Stomach (tissue), 9 donors: ENCODE results near the gene SPRR2B. TPM values are rescaled to one million over a fixed set of nuclear protein-coding genes. Genes with fewer than 3 reads are reported as not detected.
A peak's percentile ranks its signal among the peaks of the same experiment; 100 is the strongest.
"Not testable (repeated sequence)": the region's sequence is repeated elsewhere in the genome, so short reads cannot be mapped to it uniquely, and the experiment has no call there.

ENCODE experiments used
- DNase-seq, 2 donors: peaks; one replicate each; pipeline versions ENCODE4 v3.0.0 to v3.0.0-alpha.2; 2013 to 2019
- H3K27ac ChIP-seq, 5 donors: fragments of 200-600 bp in 4 of 5; sonication (generic) in 4 of 5; one replicate each; pipeline ENCODE4 v1.5.1; 2013 to 2019; ENCODE audit warnings: mild to moderate bottlenecking in 1 of 5, moderate library complexity in 1 of 5
- H3K27me3 ChIP-seq, 3 donors: fragments of 200-600 bp; sonication (generic); one replicate each; pipeline ENCODE4 v1.5.1; 2017 to 2019; ENCODE audit warnings: mixed run types in 1 of 3
- H3K36me3 ChIP-seq, 4 donors: fragments of 200-600 bp; sonication (generic); 1 replicate in 3 of 4; 2 replicates in 1 of 4; pipeline ENCODE4 v1.5.1; 2016 to 2019
- H3K4me1 ChIP-seq, 4 donors: fragments of 200-600 bp; sonication (generic); one replicate each; pipeline ENCODE4 v1.5.1; 2016 to 2019
- H3K4me3 ChIP-seq, 4 donors: fragments of 200-600 bp; sonication (generic) in 3 of 4; one replicate each; pipeline ENCODE4 v1.5.1; 2016 to 2019; ENCODE audit warnings: mild to moderate bottlenecking in 1 of 4
- H3K9me3 ChIP-seq, 4 donors: fragments of 200-600 bp; sonication (generic); one replicate each; pipeline ENCODE4 v1.5.1; 2016 to 2019
- EP300 ChIP-seq: sonication (generic); formaldehyde crosslinking; IDR thresholded peaks from one replicate; pipeline ENCODE4 v1.6.1; 2017; ENCODE audit warnings: antibody characterized with exemption
- POLR2A ChIP-seq, 4 donors: fragments of 450-650 bp; IDR thresholded peaks; one replicate each; pipeline ENCODE4 v1.6.1; 2016; ENCODE audit warnings: antibody characterized with exemption in 4 of 4, control low read depth in 2 of 4, mild to moderate bottlenecking in 1 of 4, moderate library complexity in 1 of 4
- POLR2AphosphoS5 ChIP-seq, 3 donors: sonication (generic); formaldehyde crosslinking; IDR thresholded peaks; one replicate each; pipeline ENCODE4 v1.6.1; 2016; ENCODE audit warnings: antibody characterized with exemption in 3 of 3
- WGBS, 5 donors: extraction: QIAGEN DNeasy Blood & Tissue Kit in 3 of 5; methylation state at CpG; one replicate each; pipeline versions ENCODE4 v1.1.5 to v1.1.7; 2013 to 2018; 5-methylcytosine and 5-hydroxymethylcytosine counted together
- intact Hi-C: fragments of 100-400 bp; cut with DNase I; formaldehyde crosslinking; loops from one replicate; pipeline ENCODE4 v1.15.1; 2023; ENCODE audit warnings: low total_unique reads
- polyA plus RNA-seq, 3 donors: library from polyadenylated mRNA; stranded (reverse); fragments of 200-250 nt; gene quantifications; one replicate each; pipeline ENCODE4 v1.2.3, GENCODE V29; 2013
- total RNA-seq, 5 donors: library from RNA; depleted of rRNA; stranded (reverse); fragments of >200 nt; gene quantifications; one replicate each; pipeline versions ENCODE4 v1.1.0 to v1.2.3, GENCODE V29; 2014 to 2016
- TF ChIP-seq, protein P1 (sequence below), 7 experiments: fragments of 450-650 bp in 4 of 7; fragments of 200-600 bp in 3 of 7; sonication (generic) in 3 of 7; IDR thresholded peaks; one replicate each; pipeline ENCODE4 v1.5.1; 2016 to 2019; ENCODE audit warnings: antibody characterized with exemption in 7 of 7, control low read depth in 2 of 7, mild to moderate bottlenecking in 1 of 7
- donor health status: healthy with polysubstance abuse.
- donor health status: Bipolar disorder and iron deficiency.
- donor health status: healthy.

Gene SPRR2B
- total and polyA plus RNA-seq, 8 donors: 0.55 TPM; not detected in 7

- no peaks in the 10 kb centered on the region for H3K36me3 ChIP-seq
- intact Hi-C loops: no loop called here
- WGBS, 5 donors: 54 to 63% (median 61%) methylated on average over 6 of the region's 6 CpGs
- peak in 1 of 2 donors; percentile 7 for DNase-seq
- H3K9me3 ChIP-seq: no peaks in the 10 kb centered on the region
- no peak overlapping the region for H3K27ac ChIP-seq
- no peak for TF ChIP-seq POLR2A (IDR thresholded peaks at IDR 0.05)
- TF ChIP-seq POLR2AphosphoS5 (IDR thresholded peaks at IDR 0.05): no peak
- TF ChIP-seq, protein P1, sequence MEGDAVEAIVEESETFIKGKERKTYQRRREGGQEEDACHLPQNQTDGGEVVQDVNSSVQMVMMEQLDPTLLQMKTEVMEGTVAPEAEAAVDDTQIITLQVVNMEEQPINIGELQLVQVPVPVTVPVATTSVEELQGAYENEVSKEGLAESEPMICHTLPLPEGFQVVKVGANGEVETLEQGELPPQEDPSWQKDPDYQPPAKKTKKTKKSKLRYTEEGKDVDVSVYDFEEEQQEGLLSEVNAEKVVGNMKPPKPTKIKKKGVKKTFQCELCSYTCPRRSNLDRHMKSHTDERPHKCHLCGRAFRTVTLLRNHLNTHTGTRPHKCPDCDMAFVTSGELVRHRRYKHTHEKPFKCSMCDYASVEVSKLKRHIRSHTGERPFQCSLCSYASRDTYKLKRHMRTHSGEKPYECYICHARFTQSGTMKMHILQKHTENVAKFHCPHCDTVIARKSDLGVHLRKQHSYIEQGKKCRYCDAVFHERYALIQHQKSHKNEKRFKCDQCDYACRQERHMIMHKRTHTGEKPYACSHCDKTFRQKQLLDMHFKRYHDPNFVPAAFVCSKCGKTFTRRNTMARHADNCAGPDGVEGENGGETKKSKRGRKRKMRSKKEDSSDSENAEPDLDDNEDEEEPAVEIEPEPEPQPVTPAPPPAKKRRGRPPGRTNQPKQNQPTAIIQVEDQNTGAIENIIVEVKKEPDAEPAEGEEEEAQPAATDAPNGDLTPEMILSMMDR (IDR thresholded peaks at IDR 0.05): no peak
- no peak for TF ChIP-seq EP300
- no peak overlapping the region for H3K4me3 ChIP-seq
- H3K27me3 ChIP-seq: no peaks in the 10 kb centered on the region
- H3K4me1 ChIP-seq: no peaks in the 10 kb centered on the region
These were observed 12.3 kb downstream of the SPRR2B start for GRCh38 chr1:153058826-153059784.

- no peak for DNase-seq
- Histone ChIP-seq H3K27ac (no peak overlapping the region), H3K36me3 (no peaks in the 10 kb centered on the region), H3K9me3 (no peaks in the 10 kb centered on the region), H3K4me1 (no peaks in the 10 kb centered on the region), H3K4me3 (no peak overlapping the region), H3K27me3 (no peaks in the 10 kb centered on the region)
- TF ChIP-seq, protein P1 (IDR thresholded peaks at IDR 0.05): no peak
- TF ChIP-seq POLR2A (IDR thresholded peaks at IDR 0.05) (no peak), POLR2AphosphoS5 (IDR thresholded peaks at IDR 0.05) (no peak), EP300 (no peak)
- WGBS, 5 donors: 45 to 57% (median 54%) methylated on average over 2 of the region's 2 CpGs
- intact Hi-C loops: no loop called here
These were observed 13.3 kb downstream of the SPRR2B start for GRCh38 chr1:153058154-153058553.

DNA sequence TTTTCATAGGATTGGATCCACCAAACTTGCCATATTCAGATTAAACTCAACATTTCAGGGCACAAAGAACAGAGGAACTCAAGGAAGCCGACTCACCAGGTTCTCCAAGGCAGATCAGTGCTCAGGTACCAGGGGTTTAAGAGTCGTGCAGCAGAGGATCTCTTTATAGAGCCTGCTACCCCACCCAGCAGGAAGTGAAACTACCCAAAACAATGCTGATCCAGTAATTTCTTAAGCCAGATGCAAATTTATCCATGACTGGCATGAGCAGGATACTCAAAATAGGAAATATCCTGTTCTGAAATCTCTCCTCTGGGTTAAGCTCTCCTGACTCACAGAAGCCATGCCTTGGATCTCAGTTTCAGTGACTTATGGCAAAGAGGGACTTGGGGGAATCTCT, 14.0 kb downstream of the SPRR2B start, which contains the start of gene SPRR2A:
SPRR2A (minus strand) TSS at position 138 of the 400 bp plus-strand sequence. CDS start 777 bp downstream, outside the sequence.
- Histone ChIP-seq H3K27ac (no peak within 1 kb of the TSS), H3K4me3 (no peak within 1 kb of the TSS), H3K36me3 (no peaks in the 10 kb centered on the region), H3K9me3 (no peaks in the 10 kb centered on the region), H3K4me1 (no peaks in the 10 kb centered on the region), H3K27me3 (no peaks in the 10 kb centered on the region)
- 60 to 76% (median 74%) methylated on average over 2 of the region's 2 CpGs for WGBS, 5 donors
- intact Hi-C loops: no loop called here
- no peak for TF ChIP-seq EP300
- no peak for TF ChIP-seq POLR2AphosphoS5 (IDR thresholded peaks at IDR 0.05)
- no peak for TF ChIP-seq POLR2A (IDR thresholded peaks at IDR 0.05)
- TF ChIP-seq, protein P1 (IDR thresholded peaks at IDR 0.05): no peak
- DNase-seq: no peak

- 37 to 52% (median 47%) methylated on average over 3 of the region's 3 CpGs for WGBS, 5 donors
- H3K4me1 ChIP-seq, H3K27me3 ChIP-seq, intact Hi-C loops, H3K27ac ChIP-seq, H3K9me3 ChIP-seq, H3K4me3 ChIP-seq, DNase-seq, H3K36me3 ChIP-seq: not testable (repeated sequence)
These were observed 15.3 kb downstream of the SPRR2B start for GRCh38 chr1:153056111-153056510.

DNA sequence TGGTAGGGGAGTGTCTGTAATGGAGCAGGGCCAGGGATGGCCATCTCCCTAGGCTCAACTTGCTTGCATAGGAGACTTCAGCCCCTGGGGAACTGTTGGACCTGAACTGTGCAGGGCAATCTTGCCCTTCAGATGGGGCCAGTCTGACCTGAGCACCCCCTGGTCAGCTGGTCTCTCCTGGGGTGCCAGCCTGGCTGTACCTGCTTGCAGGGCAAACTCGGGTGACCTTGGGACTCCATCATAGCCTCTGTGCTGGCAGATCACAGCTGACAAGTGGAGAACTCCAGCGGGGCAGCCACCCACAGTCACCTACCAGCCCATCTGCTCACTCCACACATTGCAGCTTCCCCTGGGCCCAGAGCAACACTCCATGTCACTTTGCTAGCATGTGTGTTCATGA, 22.2 kb downstream of the SPRR2B start:
- WGBS, 5 donors: 77 to 94% (median 89%) methylated on average over 2 of the region's 2 CpGs
- Histone ChIP-seq H3K4me3 (no peak overlapping the region), H3K4me1 (no peaks in the 10 kb centered on the region), H3K36me3 (no peaks in the 10 kb centered on the region), H3K9me3 (peaks cover 0 to 3% (median 0%) of the 10 kb centered on the region in 4 donors), H3K27me3 (no peaks in the 10 kb centered on the region), H3K27ac (no peak overlapping the region)
- intact Hi-C loops: no loop called here
- no peak for DNase-seq
- TF ChIP-seq POLR2A (IDR thresholded peaks at IDR 0.05) (no peak), POLR2AphosphoS5 (IDR thresholded peaks at IDR 0.05) (no peak), EP300 (no peak)
- TF ChIP-seq, protein P1 (IDR thresholded peaks at IDR 0.05): no peak
